HG02763 (cell line): ENCODE data around the gene MYD88.
"Not testable (repeated sequence)": the region's sequence is repeated elsewhere in the genome, so short reads cannot be mapped to it uniquely, and the experiment has no call there.

Source experiments
- ATAC-seq: cut with Tn5 transposase; IDR thresholded peaks from one replicate; pipeline ENCODE4 v1.9.1; 2021; ENCODE audit warnings: mild to moderate bottlenecking, moderate library complexity; ENCODE audit not compliant: unreplicated experiment

MYD88 gene

DNA sequence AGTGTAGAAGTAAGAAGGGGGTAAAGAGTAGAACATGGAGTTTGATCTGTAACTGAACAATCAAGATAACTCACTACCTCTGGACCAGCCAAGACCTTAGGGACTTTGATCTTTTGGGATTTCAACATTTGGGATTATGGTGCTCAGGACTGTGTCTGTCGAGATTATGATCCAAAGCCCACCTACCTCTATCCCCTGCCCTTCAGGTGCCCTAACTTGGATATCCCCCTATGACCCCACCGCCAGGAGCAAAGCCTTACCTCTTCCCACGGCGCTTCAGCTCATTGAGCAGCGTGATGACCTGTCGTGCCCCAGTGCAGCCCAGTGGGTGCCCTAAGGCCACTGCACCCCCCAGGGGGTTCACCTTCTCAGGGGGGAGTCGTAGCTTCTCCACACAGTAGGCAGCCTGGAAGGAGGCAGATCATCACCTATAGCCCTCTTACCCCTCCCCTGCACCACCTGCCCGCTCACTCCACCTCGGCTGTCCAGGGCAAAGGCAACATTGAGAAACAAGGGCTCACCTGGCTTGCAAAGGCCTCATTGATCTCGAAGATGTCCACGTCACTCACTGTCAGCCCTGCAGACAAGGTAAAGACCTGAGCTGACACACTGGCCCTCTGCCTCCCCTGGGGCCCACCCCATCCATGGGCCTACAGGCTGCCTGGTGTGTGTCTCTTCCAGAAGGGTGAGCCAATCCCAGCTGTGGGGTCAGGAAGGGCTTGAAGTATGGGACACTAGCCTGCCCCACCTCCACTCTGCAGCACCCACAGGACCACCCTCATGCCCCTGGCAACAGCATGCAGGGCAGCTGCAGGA lies 12.9 kb upstream of the MYD88 start:
- no peak for ATAC-seq

DNA sequence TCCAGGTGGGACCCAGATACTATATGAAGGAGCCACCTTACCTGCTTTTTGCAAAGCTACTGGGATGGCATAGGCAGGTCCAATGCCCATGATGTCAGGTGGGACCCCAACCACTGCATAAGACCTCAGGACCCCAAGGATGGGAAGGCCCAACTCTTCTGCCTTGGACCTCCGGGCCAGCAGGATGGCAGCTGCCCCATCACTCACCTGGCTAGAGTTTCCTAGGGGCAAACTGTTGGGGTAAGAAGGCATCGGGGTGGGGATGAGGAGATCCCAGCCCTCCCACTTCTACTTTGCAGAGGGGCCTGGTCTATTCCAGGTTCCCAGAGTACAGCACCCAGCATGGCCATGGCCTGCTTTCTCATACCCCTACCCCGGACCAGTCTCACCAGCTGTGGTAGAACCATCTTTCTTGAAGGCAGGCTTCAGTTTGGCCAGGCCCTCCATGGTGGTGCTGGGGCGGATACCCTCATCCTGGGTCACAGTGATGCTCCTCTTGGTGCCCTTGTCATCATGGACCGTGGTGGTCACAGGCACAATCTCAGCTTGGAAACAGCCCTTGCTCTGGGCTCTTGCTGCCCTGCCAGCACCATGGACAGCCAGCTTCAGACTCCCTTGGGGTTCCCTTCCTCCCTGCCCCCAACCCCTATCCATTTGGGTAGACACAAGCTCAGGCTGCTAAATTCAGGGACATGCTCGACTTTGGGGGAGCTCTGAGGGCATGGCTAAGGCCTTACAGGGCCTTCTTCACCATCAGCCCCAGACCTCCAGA lies 12.2 kb upstream of the MYD88 start:
- ATAC-seq = no peak

DNA sequence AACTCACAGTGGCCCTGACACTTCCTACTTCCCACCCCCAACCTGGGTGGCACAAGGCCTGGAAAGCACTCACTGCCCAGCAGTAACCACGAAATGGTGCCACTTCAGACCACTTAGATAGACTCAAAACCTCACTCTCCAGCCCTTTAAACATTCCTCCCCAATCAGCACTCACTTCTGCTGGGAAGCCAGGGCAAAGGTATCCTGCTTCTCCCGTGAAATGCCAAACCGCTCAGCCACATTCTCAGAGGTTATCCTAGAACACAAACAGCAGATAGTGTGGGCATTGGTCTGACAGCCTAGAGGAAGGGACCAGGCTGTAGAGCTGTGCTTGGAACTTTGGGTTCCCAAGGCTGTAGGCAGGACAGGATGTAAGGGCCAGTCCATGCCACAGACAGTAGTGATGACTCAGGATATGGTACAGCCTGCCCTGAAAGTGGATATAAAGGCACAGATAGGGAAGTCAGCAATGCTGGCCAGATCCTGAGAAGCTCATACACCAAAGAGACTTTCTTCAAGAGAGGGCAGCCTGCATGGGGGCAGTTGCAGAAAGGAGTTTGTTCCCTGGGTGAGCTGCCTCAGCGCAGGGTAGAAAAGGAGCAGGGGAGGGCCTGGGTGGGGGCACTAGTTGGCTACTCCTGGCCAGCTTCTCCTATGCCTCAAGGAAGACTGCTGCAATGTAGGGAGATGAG lies 10.7 kb upstream of the MYD88 start:
- no peak for ATAC-seq

DNA sequence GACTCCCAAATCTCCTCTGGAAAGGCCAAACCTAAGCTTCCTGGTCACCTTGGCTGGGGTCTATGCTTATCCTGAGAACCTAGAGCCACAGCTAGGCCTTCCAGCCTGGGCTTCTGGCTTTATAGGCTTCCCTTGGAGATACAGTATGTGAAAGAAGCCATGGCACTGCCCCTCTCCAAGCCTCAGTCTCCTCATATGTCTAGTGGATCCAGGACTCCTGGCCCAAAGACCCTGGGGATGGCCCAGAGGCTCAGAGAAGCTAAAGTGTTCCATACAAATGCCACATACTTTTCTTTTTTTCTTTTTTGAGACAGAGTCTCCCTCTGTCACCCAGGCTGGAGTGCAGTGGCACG lies 10.2 kb upstream of the MYD88 start:
- ATAC-seq = no peak

DNA sequence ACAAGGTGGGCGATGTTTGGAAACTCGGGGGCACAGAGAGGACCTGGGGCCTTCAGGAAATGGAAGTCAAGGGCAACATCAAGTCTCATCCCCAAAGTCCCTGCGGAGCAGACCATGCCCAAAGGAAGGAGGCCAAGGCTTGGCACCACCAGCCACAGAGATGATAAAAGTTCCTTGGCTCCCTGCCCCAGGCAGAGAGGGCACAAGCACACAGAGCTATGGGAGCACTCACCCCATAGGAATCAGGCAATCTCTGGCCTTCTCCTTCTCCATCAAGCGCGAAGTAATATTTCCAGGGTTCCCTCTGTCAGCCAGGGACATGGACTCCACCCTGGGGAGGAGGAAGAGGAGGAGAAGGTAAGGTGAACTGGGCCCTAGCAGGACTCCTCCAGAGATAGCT lies 9.4 kb upstream of the MYD88 start:
- ATAC-seq = no peak

DNA sequence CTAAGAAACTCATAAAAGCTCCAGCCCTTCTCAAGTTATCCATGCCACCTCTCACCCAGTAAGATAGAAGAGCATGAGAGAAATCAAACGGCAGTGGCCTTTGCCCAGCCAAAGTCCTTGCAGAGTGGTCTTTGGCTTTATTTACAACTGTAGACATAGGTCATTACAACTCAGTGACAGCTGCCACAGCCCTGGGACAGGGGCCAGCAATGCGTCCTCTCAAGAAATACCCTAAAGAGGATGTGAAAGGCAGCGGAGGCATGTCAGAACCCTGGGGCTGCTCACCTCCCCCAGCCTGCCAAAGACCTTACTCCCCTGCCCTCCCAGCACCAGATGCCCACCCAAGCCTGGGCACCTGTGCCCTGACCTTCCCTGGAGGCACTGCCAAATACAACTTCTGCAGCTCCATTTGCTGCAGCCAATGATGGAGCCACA lies 7.8 kb upstream of the MYD88 start:
- no peak for ATAC-seq

DNA sequence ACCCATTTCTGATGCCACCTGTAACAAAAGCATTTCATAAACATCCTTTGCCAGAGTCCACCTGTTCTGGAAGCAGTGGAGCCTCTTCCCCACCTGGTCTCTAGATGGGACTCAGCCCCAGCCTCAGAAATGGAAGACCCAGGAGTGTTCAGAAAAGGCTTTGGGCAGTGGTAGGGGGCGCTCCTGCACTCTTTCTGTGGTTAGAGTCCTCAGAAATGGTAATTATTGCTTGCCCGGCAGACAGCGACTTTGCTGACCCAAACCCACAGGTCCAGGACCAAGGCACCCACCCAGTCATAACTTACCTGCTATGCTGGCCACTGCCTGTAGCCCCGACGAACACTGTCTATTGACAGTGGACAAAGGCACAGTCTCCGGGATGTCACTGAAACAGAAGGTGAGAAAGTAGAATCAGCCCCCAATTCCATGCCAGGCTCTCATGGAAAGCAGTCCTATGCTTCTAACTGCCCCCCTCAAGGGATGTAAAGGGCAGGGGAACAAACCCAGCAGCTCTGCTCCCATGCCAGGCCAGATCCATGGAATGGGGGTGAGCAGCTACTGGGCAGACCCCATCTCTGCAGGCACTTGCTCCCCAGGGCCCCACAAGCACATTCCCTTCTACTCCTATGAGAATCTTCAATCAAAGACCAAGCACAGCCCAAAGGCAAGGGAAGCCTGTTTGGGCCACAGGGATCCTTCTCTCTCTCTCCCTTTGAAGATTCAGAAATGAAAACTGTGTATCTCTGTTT lies 6.7 kb upstream of the MYD88 start:
- ATAC-seq = no peak

DNA sequence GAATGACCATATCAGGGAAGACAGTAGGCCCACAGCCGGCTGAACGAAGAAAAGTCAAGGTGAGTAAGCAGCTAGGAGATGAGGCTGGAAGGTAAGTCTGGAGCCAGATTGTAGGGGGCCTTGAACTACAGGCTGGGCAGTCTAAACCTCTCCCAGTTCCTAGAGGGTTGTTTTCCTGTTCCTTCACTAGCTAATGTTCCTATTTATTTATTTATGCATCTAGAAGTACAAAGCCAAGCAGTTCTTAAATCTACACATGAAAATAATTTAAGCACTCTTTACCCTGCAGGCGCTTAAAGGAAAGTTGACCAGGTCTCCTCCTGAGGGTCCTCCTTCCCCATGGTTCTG lies 5.3 kb upstream of the MYD88 start:
- no peak for ATAC-seq

DNA sequence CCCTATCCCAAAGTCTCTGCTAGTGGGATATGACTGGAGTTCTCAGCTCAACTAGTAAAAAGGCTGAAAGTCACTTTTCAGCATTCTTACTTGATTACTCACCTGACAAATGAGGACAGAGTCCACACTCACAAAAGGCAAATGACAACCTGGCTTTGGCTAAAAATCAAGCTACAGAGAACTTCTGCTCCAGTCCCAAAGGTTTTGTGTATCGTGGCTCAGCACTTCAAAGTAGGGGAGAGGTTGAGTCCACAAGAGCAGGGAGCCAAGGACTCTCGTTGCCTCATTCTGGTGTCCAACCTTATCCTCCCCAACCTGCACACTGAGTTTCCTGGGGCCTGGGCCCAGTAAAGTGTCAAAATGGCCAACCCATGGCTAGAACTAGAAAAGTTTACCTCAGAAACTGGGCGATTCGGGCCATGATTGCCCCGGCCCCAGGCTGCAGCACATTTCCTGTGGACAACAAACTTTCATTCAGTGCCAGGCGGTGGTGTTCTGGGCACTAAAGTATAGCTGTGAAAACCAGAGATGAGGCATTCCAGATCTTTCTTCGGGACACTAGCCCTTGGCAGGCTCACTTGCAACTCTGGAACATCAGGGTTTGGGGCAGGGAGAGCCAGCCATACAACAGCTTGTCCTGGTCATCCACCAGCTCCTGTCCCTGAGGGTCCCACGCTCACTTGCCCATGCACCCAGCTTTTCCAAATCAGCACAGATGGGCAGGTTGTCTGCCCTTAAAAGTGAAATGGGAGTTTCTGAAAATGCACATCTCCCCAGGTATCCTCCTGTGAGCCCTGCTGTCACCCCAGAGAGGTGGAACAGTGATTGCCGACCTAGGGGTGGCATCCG lies 4.7 kb upstream of the MYD88 start:
- ATAC-seq = no peak

DNA sequence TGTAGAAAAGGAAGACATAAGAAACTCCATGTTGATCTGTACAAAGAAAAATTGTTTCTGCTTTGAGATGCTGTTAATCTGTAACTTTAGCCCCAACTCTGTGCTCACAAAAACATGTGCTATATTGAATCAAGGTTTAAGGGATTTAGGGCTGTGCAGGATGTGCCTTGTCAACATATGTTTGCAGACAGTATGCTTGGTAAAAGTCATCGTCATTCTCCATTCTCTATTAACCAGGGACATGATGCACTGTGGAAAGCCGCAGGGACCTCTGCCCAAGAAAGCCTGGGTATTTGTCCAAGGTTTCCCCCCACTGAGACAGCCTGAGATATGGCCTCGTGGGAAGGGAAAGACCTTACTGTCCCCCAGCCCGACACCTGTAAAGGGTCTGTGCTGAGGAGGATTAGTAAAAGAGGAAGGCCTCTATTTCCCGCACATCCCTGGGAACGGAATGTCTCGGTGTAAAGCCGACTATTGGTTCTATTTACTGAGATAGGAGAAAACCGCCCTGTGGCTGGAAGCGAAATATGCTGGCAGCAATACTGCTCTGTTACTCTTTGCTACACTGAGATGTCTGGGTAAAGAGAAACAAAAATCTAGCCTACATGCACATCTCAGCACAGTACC lies 3.8 kb upstream of the MYD88 start:
- ATAC-seq = not testable (repeated sequence)

DNA sequence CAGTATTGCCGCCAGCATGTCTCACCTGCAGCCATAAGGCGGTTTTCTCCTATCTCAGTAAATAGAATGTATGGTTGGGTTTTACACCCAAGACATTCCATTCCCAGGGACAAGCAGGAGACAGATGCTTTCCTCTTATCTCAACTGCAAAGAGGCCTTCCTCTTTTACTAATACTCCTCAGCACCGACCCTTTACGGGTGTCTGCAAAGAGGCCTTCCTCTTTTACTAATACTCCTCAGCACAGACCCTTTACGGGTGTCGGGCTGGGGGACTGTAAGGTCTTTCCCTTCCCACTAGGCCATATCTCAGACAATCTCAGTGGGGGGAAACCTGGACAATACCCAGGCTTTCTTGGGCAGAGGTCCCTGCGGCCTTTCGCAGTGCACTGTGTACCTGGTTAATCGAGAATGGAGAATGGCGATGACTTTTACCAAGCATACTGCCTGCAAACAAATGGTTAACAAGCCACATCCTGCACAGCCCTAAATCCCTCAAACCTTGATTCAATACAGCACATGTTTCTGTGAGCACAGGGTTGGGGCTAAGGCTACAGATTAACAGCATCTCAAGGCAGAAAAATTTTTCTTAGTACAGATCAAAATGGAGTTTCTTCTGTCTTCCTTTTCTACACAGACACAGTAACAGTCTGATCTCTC lies 2.7 kb upstream of the MYD88 start:
- not testable (repeated sequence) for ATAC-seq

DNA sequence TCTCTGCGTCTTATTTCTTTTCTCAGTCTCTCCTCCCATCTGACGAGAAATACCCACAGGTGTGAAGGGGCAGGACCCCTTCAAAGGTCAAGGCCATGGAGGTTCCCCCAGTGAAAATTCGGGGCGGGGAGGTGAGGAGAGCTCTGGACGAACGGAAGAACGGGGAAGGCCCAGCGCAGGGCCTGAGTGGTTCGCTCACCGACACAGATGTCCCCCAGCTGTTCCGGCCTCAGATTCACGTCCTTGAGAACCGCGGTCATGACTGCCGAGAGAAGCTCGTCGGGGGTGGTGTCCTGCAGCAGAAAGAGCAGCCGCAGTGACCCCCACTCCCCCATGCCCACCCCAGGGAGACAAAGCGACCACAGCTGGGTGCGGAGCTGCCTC lies 2.1 kb upstream of the MYD88 start:
- no peak for ATAC-seq

DNA sequence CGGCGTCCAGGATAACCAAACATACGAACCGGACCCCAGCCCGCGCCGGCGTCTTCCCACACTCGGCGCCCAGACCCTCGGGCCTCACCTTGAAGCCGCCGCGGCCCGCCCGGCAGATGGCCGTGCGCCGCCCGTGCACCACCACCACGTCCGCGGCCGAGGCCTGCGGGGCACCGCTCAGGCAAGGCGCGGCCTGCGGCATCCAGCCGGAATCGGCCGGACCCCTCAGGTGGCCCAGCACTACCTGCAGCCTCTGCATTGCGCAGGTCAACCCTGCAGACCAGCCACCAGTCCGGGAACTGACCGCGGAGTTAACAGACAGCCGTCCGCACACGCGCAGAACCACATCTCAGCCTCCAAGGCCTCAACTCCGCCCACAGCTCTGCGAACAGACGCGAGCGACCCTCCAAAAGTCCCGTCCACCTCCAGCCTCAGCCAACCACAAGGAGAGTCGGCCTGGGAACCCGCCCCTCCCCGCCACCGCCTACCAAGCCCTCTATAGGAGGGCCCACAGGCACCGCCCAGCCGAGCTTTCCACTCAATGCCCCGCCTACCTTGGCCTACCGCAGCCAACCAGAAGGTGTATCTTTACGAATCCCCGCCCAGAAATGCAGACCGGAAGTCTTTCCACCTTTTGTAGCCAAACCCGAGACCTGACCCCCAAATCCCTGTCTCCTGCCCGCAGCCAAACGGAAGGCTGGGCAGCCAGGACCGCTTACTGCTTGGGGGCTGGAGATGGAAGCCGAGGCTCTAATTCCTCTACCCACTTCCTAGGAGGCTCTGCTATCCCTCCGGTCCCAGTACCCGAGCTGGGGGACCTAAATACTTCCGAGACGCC lies 1.5 kb upstream of the MYD88 start, which contains the start of gene ACAA1:
ACAA1 (minus strand) TSS at position 351 of the 838 bp plus-strand sequence; CDS start at position 259, 92 bp downstream.
- ATAC-seq = peak; percentile 89

DNA sequence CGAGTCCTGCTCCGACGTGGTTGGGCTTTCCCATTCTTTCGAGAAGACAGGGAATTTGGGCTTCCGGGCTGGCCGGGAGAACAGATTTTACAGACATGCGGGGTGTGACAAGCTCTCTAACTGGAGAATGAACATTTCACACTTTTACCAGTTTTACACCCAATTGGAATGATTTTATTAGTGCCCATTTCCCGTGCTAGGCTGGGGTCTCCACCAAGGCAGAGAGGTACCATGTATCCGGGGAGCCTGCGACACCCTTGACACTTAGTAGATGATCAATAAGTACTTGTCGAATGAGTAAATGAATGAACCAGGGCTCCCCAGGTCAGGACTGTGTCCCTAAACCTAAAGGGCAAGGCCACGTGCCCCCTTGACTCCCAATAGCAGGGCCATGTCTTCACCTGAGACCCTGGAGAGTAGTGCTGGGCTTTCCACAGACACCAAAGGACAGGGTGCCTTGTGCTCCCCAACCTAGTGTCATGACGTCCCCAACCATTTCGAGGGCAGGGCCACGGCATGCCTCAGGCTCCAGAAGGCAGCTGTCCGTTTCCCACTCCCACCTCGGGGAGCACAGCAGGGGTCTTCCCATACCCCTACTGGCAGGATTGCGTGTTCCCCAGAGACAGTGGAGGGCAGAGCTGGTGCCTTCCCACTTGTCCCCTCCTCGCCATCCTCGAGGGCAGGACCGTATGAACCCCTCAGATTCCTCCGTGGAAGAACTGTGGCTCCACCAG lies 679 bp upstream of the MYD88 start:
- peak; percentile 0 for ATAC-seq

DNA sequence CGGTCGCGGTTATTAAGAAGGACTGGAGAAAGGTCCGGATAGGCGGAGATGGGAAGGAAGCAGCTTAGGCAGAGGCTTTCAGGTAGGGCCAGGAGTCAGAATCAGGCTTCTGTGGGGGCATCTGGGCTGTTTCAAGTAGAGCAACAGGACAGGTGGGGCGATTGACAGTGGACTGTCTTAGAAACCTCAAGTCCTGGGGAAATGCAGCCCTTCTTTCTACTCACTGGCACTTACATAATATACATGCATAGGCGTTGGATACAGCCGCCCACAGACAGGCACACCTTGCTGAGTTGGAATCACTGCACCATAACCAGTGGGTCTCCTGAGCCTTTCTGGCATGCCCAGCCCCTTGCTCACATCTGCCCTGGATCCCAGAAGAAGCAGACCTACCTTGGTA lies 730 bp downstream of the MYD88 start:
- no peak for ATAC-seq

DNA sequence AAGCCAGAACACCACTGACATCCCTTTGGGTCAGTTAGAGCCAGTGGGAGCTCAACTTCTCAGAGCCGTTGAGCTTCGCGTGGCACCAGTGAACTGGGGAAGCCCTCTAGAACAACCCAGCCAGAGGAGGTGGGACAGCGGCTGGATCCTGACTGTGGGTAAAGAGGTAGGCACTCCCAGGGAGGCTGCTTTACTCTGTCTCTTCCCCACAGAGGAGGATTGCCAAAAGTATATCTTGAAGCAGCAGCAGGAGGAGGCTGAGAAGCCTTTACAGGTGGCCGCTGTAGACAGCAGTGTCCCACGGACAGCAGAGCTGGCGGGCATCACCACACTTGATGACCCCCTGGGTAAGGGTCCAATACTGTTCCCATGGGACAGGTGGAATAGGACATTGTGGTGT lies 1.2 kb downstream of the MYD88 start:
- ATAC-seq = no peak

DNA sequence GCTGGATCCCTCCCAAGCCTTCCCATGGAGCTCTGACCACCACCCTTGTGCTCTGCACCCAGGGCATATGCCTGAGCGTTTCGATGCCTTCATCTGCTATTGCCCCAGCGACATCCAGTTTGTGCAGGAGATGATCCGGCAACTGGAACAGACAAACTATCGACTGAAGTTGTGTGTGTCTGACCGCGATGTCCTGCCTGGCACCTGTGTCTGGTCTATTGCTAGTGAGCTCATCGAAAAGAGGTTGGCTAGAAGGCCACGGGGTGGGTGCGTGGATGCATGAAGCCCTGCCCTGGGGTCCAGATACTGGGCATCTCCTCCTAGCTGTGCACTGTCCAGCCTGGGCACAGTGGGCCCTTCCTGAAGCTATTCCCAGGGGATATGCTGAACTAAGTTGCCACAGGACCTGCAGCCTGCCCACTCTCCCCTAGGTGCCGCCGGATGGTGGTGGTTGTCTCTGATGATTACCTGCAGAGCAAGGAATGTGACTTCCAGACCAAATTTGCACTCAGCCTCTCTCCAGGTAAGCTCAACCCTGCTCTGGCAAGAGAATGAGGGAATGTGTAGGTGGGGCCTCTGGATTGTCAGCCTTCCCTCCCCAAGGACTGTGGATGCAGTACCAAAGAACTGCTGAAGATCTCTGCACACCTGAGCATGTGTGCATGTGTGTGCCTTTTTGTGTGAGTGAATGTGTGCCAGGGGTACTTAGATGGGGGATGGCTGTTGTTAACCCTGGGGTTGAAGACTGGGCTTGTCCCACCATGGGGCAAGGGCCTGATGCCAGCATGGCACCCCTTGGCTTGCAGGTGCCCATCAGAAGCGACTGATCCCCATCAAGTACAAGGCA lies 2.1 kb downstream of the MYD88 start:
- no peak for ATAC-seq
